ENCODE measurements around the gene LRMDA.

LRMDA gene

GRCh38 chr10:75592791-75593643 is 161.6 kb downstream of the LRMDA start (continued):
- TF ChIP-seq ZNF221 (tag by site-specific recombination; IDR thresholded peaks at IDR 0.05; ENCODE audit: borderline replicate concordance), result no peak
- peak; percentile 99 for TF ChIP-seq FEZF1 (tag by site-specific recombination; IDR thresholded peaks at IDR 0.05)
- TF ChIP-seq, protein P1, sequence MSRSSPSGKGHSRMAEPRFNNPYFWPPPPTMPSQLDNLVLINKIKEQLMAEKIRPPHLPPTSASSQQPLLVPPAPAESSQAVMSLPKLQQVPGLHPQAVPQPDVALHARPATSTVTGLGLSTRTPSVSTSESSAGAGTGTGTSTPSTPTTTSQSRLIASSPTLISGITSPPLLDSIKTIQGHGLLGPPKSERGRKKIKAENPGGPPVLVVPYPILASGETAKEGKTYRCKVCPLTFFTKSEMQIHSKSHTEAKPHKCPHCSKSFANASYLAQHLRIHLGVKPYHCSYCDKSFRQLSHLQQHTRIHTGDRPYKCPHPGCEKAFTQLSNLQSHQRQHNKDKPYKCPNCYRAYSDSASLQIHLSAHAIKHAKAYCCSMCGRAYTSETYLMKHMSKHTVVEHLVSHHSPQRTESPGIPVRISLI (tag by site-specific recombination; IDR thresholded peaks at IDR 0.05), result peak; percentile 69; the same call in 1 of the 2 replicates
- TF ChIP-seq ZBTB7A (tag by site-specific recombination; IDR thresholded peaks at IDR 0.05; ENCODE audit: low read depth), result no peak
- 0 out of 2 replicates have a peak, but pooled peaks have one; percentile 27 for TF ChIP-seq ZNF792 (tag by site-specific recombination; IDR thresholded peaks at IDR 0.05)
- TF ChIP-seq ZNF10 (tag by site-specific recombination; IDR thresholded peaks at IDR 0.05), result peak; percentile 87; the same call in 1 of the 2 replicates
- TF ChIP-seq, protein P2, sequence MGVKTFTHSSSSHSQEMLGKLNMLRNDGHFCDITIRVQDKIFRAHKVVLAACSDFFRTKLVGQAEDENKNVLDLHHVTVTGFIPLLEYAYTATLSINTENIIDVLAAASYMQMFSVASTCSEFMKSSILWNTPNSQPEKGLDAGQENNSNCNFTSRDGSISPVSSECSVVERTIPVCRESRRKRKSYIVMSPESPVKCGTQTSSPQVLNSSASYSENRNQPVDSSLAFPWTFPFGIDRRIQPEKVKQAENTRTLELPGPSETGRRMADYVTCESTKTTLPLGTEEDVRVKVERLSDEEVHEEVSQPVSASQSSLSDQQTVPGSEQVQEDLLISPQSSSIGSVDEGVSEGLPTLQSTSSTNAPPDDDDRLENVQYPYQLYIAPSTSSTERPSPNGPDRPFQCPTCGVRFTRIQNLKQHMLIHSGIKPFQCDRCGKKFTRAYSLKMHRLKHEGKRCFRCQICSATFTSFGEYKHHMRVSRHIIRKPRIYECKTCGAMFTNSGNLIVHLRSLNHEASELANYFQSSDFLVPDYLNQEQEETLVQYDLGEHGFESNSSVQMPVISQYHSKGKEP (tag by site-specific recombination; IDR thresholded peaks at IDR 0.05), result peak; percentile 96
- TF ChIP-seq HOXD13 (CRISPR knock-in tag; IDR thresholded peaks at IDR 0.05; ENCODE audit: borderline replicate concordance), result no peak
- TF ChIP-seq KLF8 (tag by site-specific recombination; IDR thresholded peaks at IDR 0.05), result 0 out of 2 replicates have a peak, but pooled peaks have one; percentile 9
- no peak for TF ChIP-seq ZNF544 (tag by site-specific recombination; IDR thresholded peaks at IDR 0.05)
- TF ChIP-seq ZNF391 (tag by site-specific recombination; IDR thresholded peaks at IDR 0.05; ENCODE audit: borderline replicate concordance, low read depth), result peak; percentile 58; the same call in 1 of the 2 replicates
- peak; percentile 61 for TF ChIP-seq EGR2 (tag by site-specific recombination; IDR thresholded peaks at IDR 0.05; ENCODE audit: low read depth)
- TF ChIP-seq PRDM1 (tag by site-specific recombination; IDR thresholded peaks at IDR 0.05), result no peak
- no peak for TF ChIP-seq ZNF354C (tag by site-specific recombination; IDR thresholded peaks at IDR 0.05; ENCODE audit: borderline replicate concordance, low read depth)
- TF ChIP-seq, protein P3, sequence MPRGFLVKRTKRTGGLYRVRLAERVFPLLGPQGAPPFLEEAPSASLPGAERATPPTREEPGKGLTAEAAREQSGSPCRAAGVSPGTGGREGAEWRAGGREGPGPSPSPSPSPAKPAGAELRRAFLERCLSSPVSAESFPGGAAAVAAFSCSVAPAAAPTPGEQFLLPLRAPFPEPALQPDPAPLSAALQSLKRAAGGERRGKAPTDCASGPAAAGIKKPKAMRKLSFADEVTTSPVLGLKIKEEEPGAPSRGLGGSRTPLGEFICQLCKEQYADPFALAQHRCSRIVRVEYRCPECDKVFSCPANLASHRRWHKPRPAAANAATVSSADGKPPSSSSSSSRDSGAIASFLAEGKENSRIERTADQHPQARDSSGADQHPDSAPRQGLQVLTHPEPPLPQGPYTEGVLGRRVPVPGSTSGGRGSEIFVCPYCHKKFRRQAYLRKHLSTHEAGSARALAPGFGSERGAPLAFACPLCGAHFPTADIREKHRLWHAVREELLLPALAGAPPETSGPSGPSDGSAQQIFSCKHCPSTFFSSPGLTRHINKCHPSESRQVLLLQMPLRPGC (tag by site-specific recombination; IDR thresholded peaks at IDR 0.05), result 0 out of 2 replicates have a peak, but pooled peaks have one; percentile 71
- TF ChIP-seq ZNF600 (tag by site-specific recombination; IDR thresholded peaks at IDR 0.05), result peak; percentile 36
- no peak for TF ChIP-seq ZNF791 (tag by site-specific recombination; IDR thresholded peaks at IDR 0.05)
- no peak for TF ChIP-seq ZNF292 (tag by site-specific recombination; IDR thresholded peaks at IDR 0.05; ENCODE audit: borderline replicate concordance, low read depth)
- peak; percentile 63 for TF ChIP-seq ZBTB8A (tag by site-specific recombination; IDR thresholded peaks at IDR 0.05)
- TF ChIP-seq, protein P4, sequence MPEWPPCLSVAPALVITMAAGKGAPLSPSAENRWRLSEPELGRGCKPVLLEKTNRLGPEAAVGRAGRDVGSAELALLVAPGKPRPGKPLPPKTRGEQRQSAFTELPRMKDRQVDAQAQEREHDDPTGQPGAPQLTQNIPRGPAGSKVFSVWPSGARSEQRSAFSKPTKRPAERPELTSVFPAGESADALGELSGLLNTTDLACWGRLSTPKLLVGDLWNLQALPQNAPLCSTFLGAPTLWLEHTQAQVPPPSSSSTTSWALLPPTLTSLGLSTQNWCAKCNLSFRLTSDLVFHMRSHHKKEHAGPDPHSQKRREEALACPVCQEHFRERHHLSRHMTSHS (tag by site-specific recombination; IDR thresholded peaks at IDR 0.05), result peak; percentile 82
- TF ChIP-seq ZNF473 (tag by site-specific recombination; IDR thresholded peaks at IDR 0.05), result no peak
- no peak for TF ChIP-seq SETDB1 (IDR thresholded peaks at IDR 0.05; ENCODE audit: insufficient read length, low read length)
- TF ChIP-seq ZNF830 (tag by site-specific recombination; IDR thresholded peaks at IDR 0.05; ENCODE audit: low read depth), result no peak
- TF ChIP-seq ZNF837 (tag by site-specific recombination; IDR thresholded peaks at IDR 0.05), result no peak
- TF ChIP-seq ZNF341 (tag by site-specific recombination; IDR thresholded peaks at IDR 0.05; ENCODE audit: low read depth), result peak; percentile 20; the same call in 1 of the 2 replicates
- no peak for TF ChIP-seq ZNF560 (tag by site-specific recombination; IDR thresholded peaks at IDR 0.05; ENCODE audit: borderline replicate concordance)
- TF ChIP-seq SP7 (tag by site-specific recombination; IDR thresholded peaks at IDR 0.05), result peak; percentile 97
- TF ChIP-seq PRDM4 (tag by site-specific recombination; IDR thresholded peaks at IDR 0.05), result peak; percentile 89
- TF ChIP-seq SCRT2 (tag by site-specific recombination; IDR thresholded peaks at IDR 0.05), result no peak
- peak; percentile 73 for TF ChIP-seq ZNF660 (tag by site-specific recombination; IDR thresholded peaks at IDR 0.05)
